Kasumi-1 (cell line): Measurements from ENCODE around the gene TRIM31.
"Not testable (repeated sequence)": the region's sequence is repeated elsewhere in the genome, so short reads cannot be mapped to it uniquely, and the experiment has no call there.

ENCODE experiments used
- DNase-seq, 2 experiments: peaks; one replicate each; lab custom pipeline; 2025; lab: John Stamatoyannopoulos, UW

Gene TRIM31

GRCh38 chr6:30149858-30150550 is 37.1 kb upstream of the TRIM31 start:
- no peak for DNase-seq

DNA sequence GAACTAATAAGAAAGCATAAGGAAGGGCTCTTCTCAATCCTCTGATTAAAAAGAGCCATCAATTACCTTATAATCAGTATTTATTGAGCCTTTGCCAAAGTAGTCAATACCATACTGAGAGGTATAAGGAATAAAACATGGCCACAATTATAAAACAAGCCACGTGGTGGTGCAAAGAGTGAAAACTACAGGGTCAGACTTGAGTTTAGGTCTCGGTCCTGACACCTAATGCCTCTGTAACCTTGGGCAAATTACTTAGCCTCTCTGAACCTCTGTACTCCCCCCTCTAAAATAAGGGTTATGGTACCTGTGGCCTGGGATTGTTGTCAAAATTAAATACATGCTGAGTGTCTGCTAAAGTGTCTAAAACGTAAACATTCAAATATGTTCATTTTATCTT is 36.3 kb upstream of the TRIM31 start:
- no peak for DNase-seq

- no peak for DNase-seq
Measured at GRCh38 chr6:30147096-30147495, 34.2 kb upstream of the TRIM31 start.

GRCh38 chr6:30145818-30146217 is 32.9 kb upstream of the TRIM31 start:
- DNase-seq: no peak

DNA sequence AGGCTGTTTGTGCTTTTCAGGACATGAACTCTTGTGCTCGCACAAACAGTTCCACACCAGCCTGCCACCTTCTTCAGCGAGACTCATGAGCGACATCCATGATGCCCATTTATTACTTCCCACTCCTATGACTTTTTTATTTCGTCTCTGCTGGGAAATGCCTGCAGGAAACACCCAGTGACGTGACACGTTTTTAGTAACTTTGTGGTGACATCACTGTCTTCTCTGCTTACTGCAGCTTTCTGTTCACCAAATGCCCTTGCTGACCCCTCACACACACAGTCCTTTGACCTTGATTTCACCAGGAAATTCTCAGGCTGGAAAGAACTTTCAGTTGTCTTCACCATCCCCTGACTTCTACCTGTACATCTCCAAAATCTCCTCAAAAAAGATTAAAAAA is 31.9 kb upstream of the TRIM31 start:
- no peak for DNase-seq

GRCh38 chr6:30143780-30144179 is 30.9 kb upstream of the TRIM31 start:
- DNase-seq: no peak

GRCh38 chr6:30142665-30143064 is 29.8 kb upstream of the TRIM31 start:
- DNase-seq: no peak

GRCh38 chr6:30140240-30140639 is 27.4 kb upstream of the TRIM31 start:
- not testable (repeated sequence) for DNase-seq

DNA sequence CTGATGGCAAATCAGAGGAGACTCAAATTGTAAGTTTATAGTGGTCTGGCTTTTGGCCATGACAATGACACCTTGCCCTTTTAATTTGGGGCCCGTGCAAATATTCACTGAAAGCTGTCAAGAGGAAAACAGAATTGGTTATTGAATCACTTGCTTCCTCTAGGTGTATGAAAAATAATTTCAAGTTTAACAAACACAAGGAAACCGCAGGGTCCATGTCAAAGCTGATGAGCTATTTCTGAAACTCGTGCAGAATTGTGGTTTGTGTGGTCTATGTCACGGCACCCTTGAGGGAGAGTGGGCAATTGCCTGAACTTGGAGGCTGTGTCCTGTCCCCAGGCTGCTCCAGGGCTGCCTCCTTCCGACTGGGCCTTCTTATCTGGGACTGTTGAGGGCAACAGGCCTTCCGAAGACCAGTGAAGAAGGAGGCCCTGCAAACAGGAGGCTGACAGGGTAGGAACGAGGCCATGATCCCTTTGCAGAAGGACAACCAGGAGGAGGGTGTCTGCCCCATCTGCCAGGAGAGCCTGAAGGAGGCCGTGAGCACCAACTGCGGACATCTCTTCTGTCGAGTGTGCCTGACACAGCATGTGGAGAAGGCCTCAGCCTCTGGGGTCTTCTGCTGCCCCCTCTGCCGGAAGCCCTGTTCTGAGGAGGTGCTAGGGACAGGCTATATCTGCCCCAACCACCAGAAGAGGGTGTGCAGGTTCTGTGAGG is 23.8 kb upstream of the TRIM31 start:
- no peak for DNase-seq

DNA sequence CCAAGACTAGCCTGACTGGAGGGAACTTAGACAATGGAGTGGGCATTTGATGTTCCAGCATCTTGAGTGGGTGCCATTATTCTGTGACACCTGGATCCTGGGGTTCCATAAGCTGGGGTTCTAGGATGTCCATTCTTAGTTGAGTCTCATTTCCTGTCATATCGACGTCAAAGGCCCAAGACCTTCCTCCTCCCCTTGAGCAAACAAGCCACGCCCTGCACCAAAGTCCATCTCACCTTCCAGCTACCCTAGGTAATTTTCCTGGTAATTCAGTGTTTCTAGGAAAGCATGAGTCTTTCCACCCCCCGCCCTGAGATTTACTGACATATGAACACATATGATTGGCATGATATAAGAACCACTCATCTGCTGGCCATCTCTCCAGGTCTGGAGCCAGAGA is 22.9 kb upstream of the TRIM31 start, which contains the start of gene TRIM40:
TRIM40 (plus strand) TSS at position 384 of the 400 bp plus-strand sequence. CDS start 897 bp downstream, outside the sequence.
- no peak for DNase-seq

DNA sequence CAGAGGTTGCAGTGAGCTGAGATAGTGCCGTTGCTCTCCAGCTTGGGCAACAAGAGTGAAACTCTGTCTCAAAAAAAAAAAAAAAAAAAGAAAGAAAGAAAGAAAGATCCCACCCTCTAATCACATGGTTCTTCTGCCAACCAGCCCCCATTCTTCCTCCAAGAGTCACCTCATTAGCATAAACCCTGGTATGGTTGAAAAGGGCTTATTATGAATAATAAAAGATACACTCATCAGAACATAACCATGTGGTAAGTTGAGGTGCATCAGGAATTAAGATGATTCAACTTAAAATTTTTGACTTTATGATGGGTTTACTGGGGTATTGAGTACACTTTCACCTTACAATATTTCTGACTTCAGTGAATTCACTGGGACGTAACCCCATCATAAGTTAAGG is 22.3 kb upstream of the TRIM31 start:
- DNase-seq: no peak

GRCh38 chr6:30131947-30132497 is 19.1 kb upstream of the TRIM31 start:
- DNase-seq: no peak

- DNase-seq: peak; percentile 83 to 87
Measured at GRCh38 chr6:30130887-30131862, 18.3 kb upstream of the TRIM31 start.

GRCh38 chr6:30130179-30130679 is 17.3 kb upstream of the TRIM31 start:
- no peak for DNase-seq

- DNase-seq: no peak
Measured at GRCh38 chr6:30129265-30130178, 16.6 kb upstream of the TRIM31 start.

GRCh38 chr6:30127238-30128093 is 14.6 kb upstream of the TRIM31 start:
- no peak for DNase-seq

GRCh38 chr6:30122515-30122914 is 9.6 kb upstream of the TRIM31 start:
- DNase-seq: no peak

GRCh38 chr6:30121446-30122366 is 8.8 kb upstream of the TRIM31 start:
- DNase-seq: no peak

DNA sequence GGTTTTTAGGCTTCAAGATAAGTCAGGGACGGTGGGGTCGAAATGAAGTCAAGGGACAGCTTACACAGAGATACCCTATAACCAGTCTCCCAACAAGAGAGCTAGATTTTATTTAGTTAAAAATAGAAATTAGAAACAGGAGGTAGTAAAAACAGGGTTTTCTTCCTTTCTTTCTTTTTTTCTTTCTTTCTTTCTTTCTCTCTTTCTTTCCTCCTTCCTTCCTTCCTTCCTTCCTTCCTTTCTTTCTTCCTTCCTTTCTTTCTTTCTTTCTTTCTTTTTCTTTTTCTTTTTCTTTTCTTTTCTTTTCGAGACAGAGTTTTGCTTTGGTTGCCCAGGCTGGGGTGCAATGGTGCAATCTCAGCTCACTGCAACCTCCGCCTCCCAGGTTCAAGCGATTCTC is 5.8 kb upstream of the TRIM31 start:
- not testable (repeated sequence) for DNase-seq
